GM12878 (cell line): ENCODE results near the gene ADGRV1.

Source experiments
- CHD2 ChIP-seq: IDR thresholded peaks from 2 replicates; pipeline ENCODE4 v1.6.1; 2011; ENCODE audit warnings: low read depth, low read length, improper control_type of control experiment, borderline replicate concordance
- NR2C2 ChIP-seq: IDR thresholded peaks from 2 replicates; pipeline ENCODE4 v1.6.1; 2011; ENCODE audit warnings: borderline replicate concordance, low read depth; ENCODE audit not compliant: control insufficient read depth, insufficient read length
- POLR2AphosphoS5 ChIP-seq: IDR thresholded peaks from 2 replicates; pipeline ENCODE4 v1.6.1; 2011; ENCODE audit warnings: mild to moderate bottlenecking, low read length, inconsistent platforms
- RAD21 ChIP-seq: IDR thresholded peaks from 2 replicates; pipeline ENCODE4 v1.6.1; 2011; ENCODE audit warnings: mild to moderate bottlenecking, low read depth, low read length, moderate library complexity; ENCODE audit not compliant: insufficient read depth
- SP1 ChIP-seq: IDR thresholded peaks from one replicate; pipeline ENCODE4 v1.6.1; 2011; ENCODE audit warnings: low read depth, low read length
- TF ChIP-seq, protein P1 (sequence below): IDR thresholded peaks from 2 replicates; pipeline ENCODE4 v1.6.1; 2011; ENCODE audit warnings: borderline replicate concordance, low read depth, mild to moderate bottlenecking, moderate library complexity, mixed read lengths, low read length; ENCODE audit not compliant: insufficient read depth; ENCODE audit errors: extremely low read length
- TF ChIP-seq, protein P2 (sequence below), 3 experiments: IDR thresholded peaks in 2 of 3; conservative IDR thresholded peaks in 1 of 3; 2 replicates each; pipeline ENCODE4 v1.5.1; 2011; ENCODE audit warnings: low read depth in 3 of 3, low read length in 3 of 3, mild to moderate bottlenecking in 3 of 3, control low read depth in 2 of 3, moderate library complexity in 2 of 3, inconsistent platforms in 1 of 3, mixed read lengths in 1 of 3; ENCODE audit not compliant: control insufficient read depth in 2 of 3, insufficient read depth in 1 of 3; ENCODE audit errors: extremely low read depth in 1 of 3
- TF ChIP-seq, protein P3 (sequence below): fragments of 450-650 bp; IDR thresholded peaks from 2 replicates; pipeline ENCODE4 v1.6.1; 2017; ENCODE audit warnings: mild to moderate bottlenecking

DNA sequence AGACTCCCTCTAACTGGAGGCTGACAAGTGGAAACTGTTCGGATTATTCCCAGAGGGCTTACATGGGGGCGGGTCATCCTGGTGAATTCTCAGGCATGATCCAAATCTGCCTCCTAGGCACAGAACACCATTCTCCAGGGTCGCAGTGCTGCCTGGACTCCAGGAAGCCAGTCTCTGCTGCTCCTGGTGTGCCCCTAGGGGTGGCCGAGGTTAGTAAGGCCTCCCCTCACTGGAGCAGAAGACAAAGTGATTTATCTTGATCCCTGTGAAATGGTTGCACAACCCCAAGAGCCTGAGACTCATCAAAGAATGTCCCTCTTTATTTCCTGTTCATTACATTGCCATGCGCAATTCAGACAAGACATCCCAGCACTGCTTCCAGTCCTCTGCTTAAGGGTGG lies 17.1 kb downstream of the ADGRV1 start:
- TF ChIP-seq, protein P1, sequence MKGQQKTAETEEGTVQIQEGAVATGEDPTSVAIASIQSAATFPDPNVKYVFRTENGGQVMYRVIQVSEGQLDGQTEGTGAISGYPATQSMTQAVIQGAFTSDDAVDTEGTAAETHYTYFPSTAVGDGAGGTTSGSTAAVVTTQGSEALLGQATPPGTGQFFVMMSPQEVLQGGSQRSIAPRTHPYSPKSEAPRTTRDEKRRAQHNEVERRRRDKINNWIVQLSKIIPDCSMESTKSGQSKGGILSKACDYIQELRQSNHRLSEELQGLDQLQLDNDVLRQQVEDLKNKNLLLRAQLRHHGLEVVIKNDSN: no peak
- no peak for TF ChIP-seq SP1
- TF ChIP-seq RAD21: no peak
- TF ChIP-seq, protein P2, sequence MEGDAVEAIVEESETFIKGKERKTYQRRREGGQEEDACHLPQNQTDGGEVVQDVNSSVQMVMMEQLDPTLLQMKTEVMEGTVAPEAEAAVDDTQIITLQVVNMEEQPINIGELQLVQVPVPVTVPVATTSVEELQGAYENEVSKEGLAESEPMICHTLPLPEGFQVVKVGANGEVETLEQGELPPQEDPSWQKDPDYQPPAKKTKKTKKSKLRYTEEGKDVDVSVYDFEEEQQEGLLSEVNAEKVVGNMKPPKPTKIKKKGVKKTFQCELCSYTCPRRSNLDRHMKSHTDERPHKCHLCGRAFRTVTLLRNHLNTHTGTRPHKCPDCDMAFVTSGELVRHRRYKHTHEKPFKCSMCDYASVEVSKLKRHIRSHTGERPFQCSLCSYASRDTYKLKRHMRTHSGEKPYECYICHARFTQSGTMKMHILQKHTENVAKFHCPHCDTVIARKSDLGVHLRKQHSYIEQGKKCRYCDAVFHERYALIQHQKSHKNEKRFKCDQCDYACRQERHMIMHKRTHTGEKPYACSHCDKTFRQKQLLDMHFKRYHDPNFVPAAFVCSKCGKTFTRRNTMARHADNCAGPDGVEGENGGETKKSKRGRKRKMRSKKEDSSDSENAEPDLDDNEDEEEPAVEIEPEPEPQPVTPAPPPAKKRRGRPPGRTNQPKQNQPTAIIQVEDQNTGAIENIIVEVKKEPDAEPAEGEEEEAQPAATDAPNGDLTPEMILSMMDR (IDR thresholded peaks at IDR 0.05 in 2 of 3, conservative IDR thresholded peaks at IDR 0.05 in 1 of 3; ENCODE audit: control insufficient read depth in 2 of 3, extremely low read depth in 1 of 3, insufficient read depth in 1 of 3, low read depth in 3 of 3, low read length in 3 of 3): no peak
- no peak for TF ChIP-seq NR2C2
- TF ChIP-seq, protein P3, sequence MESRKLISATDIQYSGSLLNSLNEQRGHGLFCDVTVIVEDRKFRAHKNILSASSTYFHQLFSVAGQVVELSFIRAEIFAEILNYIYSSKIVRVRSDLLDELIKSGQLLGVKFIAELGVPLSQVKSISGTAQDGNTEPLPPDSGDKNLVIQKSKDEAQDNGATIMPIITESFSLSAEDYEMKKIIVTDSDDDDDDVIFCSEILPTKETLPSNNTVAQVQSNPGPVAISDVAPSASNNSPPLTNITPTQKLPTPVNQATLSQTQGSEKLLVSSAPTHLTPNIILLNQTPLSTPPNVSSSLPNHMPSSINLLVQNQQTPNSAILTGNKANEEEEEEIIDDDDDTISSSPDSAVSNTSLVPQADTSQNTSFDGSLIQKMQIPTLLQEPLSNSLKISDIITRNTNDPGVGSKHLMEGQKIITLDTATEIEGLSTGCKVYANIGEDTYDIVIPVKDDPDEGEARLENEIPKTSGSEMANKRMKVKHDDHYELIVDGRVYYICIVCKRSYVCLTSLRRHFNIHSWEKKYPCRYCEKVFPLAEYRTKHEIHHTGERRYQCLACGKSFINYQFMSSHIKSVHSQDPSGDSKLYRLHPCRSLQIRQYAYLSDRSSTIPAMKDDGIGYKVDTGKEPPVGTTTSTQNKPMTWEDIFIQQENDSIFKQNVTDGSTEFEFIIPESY: no peak
- TF ChIP-seq CHD2: no peak
- no peak for TF ChIP-seq POLR2AphosphoS5
